ENCODE data around the gene AGAP1.

AGAP1 gene

DNA sequence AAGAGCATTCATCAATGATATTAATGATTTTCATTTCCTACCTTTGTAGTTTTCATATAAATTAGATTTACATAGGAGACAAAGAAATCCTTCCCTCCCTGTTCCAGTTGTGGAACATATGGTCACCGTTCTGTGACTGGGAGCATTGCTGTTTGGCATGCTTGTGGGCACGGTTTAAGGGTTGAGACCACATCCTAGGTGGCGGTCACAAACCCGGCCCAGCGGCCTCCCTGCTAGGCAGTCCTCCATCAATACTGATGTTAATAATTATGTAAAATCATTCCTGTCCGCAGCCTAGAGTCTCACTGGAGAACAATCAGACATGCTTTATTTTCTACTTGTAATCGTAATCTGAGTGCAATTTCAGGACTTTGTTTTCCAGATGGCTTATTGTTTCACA, 117.9 kb downstream of the AGAP1 start:
- H3K27ac Mint-ChIP-seq: no peak overlapping the region
- ATAC-seq (no peak), DNase-seq (no peak)
- no peak overlapping the region for H3K4me3 Mint-ChIP-seq
- peaks cover 19% of the 10 kb centered on the region for H3K27me3 Mint-ChIP-seq
- no peaks in the 10 kb centered on the region for H3K4me1 Mint-ChIP-seq
- no peaks in the 10 kb centered on the region for H3K9me3 Mint-ChIP-seq

DNA sequence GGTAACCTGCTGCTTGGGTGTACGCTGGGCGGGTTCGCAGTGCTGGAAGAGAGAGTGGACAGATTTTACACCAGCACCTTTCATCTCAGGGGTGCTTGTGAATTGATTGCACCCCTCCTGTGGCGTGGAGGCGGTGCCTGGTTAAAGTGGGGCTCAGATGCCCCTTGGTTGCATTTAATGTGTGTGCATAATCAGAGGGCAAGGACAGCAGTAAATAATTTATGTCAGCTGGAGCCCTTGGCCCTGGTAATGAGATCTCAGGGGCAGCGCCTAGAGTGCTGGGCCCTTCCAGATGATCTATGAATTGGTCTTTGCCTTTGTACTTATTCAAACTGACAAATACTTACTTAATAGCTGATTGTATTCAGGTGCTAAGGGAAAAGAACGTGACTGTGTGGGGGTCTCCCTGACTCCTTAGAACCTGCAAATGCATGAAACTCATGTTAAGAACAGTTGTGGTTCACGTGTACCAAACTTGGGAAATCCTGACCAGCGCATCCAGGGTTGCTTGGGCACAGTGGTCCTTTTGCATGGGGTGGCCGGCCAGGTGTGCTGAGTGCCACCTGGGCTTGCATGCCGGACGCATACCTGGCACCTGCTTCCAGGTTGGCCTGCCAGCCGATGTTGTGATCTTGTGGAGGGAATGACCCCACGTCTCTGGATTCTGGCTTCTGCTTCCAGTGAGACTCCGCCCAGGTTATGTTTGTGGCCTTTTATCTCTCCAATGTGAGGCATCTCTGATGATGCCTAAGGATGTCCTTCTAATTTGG, 118.5 kb downstream of the AGAP1 start:
- peaks cover 19% of the 10 kb centered on the region for H3K27me3 Mint-ChIP-seq
- H3K4me1 Mint-ChIP-seq: no peaks in the 10 kb centered on the region
- DNase-seq (no peak), ATAC-seq (no peak)
- H3K27ac Mint-ChIP-seq: no peak overlapping the region
- no peaks in the 10 kb centered on the region for H3K9me3 Mint-ChIP-seq
- no peak overlapping the region for H3K4me3 Mint-ChIP-seq

DNA sequence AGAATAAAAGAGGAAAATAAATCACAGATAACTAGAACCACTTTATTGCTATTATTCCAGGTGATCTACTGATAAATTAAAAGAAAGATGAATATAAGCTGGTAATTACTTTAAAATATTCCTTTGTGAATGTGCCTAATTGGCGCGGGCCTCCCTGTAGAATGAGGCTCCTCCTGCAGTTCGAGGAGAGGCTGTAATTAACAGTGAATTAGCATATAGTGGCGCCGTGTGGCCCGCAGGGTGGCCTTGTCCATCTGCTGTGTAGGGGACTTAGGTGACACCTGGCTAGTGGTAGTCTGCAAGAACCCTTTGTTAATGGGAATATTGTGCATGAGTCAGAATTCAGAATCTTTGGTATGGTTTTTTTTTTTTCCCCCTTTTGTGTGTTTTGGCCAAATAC, 119.8 kb downstream of the AGAP1 start:
- DNase-seq (no peak), ATAC-seq (no peak)
- H3K9me3 Mint-ChIP-seq: no peaks in the 10 kb centered on the region
- H3K4me1 Mint-ChIP-seq: no peaks in the 10 kb centered on the region
- no peak overlapping the region for H3K4me3 Mint-ChIP-seq
- H3K27me3 Mint-ChIP-seq: peaks cover 19% of the 10 kb centered on the region
- H3K27ac Mint-ChIP-seq: no peak overlapping the region

DNA sequence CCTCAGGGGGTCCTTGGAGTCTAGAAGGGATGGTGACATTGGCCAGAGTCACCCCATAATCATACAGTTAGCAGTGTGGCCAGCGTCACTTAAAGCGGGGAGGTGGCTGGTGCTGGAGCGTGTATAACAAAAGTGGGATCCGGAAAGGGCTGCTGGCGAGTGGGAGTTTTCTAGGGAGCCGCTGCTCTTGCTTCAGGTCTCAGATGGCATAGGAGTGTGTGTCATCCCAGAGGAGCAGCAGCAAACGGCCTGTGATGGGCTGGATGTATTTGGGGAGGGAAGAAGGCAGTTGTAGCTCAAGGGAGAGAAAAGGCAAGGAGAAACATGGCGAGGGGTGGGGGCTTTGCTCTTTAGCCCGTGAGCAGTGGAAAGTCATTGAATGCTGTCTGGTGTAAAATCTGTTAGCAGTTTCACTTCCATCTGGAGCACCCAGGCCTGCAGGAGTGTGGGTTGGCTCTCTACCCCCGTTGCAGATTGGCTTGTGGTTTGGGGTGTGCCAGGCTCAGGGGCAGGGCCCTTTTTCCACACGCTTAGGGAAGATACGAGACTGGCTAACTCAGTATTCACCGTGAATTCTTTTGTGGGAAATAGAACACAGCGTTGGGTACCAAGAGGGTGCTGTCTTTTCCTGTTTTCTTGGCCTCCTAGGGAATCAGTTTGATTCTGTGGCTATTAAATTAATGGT, 120.5 kb downstream of the AGAP1 start:
- Mint-ChIP-seq H3K27ac (no peak overlapping the region), H3K27me3 (peaks cover 19% of the 10 kb centered on the region)

DNA sequence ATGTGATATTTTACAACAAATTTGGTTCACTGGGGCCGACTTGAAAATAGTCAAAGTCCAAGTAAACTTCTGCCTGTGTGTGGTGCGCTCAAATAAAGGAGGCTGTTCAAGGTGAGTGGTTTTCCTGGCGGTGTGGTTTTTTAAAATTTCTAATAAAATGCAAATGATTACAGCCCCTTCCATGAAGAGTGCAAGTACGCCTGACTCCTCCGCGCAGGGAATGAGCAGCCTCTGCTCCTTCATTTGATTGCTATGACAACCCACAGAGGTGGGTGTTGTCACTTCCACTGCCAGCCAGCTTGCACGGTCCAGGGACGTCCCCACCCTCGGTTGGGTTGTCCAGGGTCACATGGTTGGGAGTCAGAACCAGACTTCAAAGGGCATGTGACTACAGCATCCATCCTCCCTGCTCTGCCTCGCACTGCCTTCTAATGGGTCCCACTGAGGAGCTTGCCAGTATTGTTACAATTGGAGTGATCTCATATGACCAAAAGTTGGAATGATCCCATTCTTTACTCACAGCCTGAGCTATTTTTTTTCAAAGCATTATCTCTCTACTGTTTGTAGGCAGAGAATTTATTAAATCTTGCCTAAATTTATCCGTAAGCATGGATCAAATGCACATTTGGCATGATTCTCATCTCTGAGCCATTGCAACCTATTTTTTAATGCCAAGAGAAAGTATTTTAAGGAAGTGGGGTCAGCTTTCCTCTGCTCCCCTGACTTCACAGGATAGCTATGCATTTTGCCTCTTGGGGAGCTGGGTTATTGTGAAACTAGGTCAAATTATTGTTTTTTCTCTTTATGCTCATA, 121.3 kb downstream of the AGAP1 start:
- peaks cover 19% of the 10 kb centered on the region for H3K27me3 Mint-ChIP-seq
- ATAC-seq (no peak), DNase-seq (no peak)
- no peak overlapping the region for H3K27ac Mint-ChIP-seq
- H3K4me1 Mint-ChIP-seq: no peaks in the 10 kb centered on the region
- no peak overlapping the region for H3K4me3 Mint-ChIP-seq
- H3K9me3 Mint-ChIP-seq: no peaks in the 10 kb centered on the region

More for the DNA sequence above, 120.5 kb downstream of the AGAP1 start:
- no peaks in the 10 kb centered on the region for H3K9me3 Mint-ChIP-seq
- ATAC-seq (no peak), DNase-seq (no peak)
- no peaks in the 10 kb centered on the region for H3K4me1 Mint-ChIP-seq
- no peak overlapping the region for H3K4me3 Mint-ChIP-seq

DNA sequence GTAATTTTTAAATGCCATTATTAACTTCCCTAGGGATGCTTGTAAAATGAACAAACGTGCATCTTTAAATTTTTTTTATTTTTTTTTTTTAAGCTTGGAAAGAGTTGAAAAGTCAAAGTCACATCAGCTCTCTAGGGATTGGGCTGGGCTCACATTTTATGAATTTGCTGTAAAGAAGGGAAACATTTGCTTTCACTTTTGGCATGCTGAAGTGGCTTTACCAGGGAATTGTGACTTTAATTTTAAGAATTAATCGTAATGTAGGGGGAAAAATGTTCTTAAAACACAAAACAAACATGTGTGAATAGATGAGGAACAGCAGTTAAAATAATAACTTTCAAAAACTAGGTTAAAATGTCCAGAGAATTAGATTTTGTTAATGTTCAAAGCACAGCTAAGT, 123.0 kb downstream of the AGAP1 start:
- no peaks in the 10 kb centered on the region for H3K4me1 Mint-ChIP-seq
- H3K4me3 Mint-ChIP-seq: no peak overlapping the region
- no peak overlapping the region for H3K27ac Mint-ChIP-seq
- no peak for ATAC-seq
- no peak for DNase-seq
- peaks cover 13% of the 10 kb centered on the region for H3K27me3 Mint-ChIP-seq
- H3K9me3 Mint-ChIP-seq: no peaks in the 10 kb centered on the region

DNA sequence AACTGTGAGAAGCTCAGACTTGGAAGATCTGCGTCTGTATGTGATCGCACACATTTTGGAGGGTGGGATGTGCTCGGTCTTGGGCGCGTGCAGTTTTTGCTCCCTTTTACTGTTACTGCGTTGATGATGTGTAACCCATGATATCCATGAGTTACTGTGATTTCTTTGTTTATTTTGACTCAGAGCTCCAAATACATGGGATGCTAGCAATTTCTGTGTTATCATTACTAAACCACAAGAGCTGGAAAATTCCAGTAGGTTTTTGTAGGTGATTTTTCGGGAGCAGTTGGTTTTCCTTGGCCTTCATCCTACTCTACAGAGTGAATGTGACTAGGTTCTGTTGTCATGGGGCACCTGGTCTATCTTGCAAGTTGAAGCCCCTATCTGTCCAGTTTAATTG, 124.2 kb downstream of the AGAP1 start:
- peaks cover 23% of the 10 kb centered on the region for H3K27me3 Mint-ChIP-seq
- no peaks in the 10 kb centered on the region for H3K9me3 Mint-ChIP-seq
- ATAC-seq: no peak
- no peak overlapping the region for H3K27ac Mint-ChIP-seq
- no peak for DNase-seq
- no peaks in the 10 kb centered on the region for H3K4me1 Mint-ChIP-seq
- no peak overlapping the region for H3K4me3 Mint-ChIP-seq

DNA sequence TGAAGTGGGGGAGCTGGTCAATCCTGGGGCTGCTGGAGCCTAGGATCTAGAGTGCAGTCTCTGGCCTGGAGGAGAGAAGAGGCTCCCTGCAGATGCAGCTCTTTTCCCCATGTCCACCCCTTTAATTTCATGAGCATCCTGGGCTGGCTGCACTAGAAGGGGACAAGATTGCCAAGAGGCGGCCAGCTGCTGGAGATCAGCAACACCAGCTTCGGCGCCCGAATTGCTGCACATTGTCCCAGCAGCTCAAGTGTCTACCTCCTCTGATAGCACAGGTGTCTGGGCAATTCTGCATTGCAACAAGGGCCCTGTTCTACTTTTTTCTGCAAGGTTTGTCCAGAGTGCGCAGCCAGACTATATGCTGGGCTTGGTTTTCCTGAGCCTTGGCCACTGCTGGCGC, 125.7 kb downstream of the AGAP1 start:
- Mint-ChIP-seq H3K27me3 (peaks cover 13% of the 10 kb centered on the region), H3K4me3 (no peak overlapping the region), H3K9me3 (no peaks in the 10 kb centered on the region), H3K4me1 (no peaks in the 10 kb centered on the region), H3K27ac (no peak overlapping the region)
- DNase-seq (no peak), ATAC-seq (no peak)

DNA sequence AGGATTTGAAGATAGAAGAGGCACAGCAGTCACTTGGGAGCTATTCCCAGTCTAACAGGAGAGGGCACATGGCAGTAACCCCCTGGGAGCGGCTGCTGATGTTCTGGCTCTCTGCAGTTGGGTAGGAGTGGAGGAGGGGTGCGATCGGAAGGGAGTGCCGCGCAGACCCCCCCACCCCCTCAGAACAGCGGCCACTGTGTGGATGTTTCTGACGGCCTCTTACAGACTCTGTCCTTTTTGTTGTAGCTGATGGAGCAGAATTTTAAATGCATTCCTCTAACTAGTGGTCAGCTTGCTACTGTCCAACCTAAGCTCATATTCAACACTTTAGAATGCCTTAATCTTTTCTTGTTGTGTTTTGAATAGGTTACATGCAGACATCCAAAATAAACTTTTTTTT, 127.9 kb downstream of the AGAP1 start:
- Mint-ChIP-seq H3K4me1 (no peaks in the 10 kb centered on the region), H3K4me3 (no peak overlapping the region), H3K9me3 (peaks cover 4 to 9% of the 10 kb centered on the region in 2 donors), H3K27ac (no peak overlapping the region), H3K27me3 (peaks cover 12% of the 10 kb centered on the region)
- no peak for DNase-seq
- no peak for ATAC-seq

DNA sequence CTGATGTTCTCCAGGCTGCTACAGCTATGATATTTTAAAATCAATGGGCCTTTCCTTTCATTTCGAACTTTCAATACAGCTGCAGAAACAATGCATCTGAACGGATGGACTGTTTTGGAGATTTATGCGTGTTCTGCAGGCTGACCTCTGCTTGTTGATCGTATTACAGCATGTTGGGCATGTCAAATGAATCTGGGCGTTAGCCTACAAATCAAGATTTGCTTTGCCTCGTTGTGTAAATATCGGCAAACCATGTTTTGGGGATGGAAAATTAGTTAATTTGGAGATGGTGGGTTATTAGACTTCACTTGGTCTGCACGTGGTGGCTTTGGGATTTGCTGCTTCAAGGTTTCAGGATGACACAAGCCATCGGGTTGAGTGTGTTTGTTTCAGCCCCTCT, 129.3 kb downstream of the AGAP1 start:
- Mint-ChIP-seq H3K9me3 (peaks cover 4 to 9% of the 10 kb centered on the region in 2 donors), H3K4me3 (no peak overlapping the region), H3K4me1 (no peaks in the 10 kb centered on the region), H3K27ac (no peak overlapping the region), H3K27me3 (peaks cover 12% of the 10 kb centered on the region)
- DNase-seq (no peak), ATAC-seq (no peak)

DNA sequence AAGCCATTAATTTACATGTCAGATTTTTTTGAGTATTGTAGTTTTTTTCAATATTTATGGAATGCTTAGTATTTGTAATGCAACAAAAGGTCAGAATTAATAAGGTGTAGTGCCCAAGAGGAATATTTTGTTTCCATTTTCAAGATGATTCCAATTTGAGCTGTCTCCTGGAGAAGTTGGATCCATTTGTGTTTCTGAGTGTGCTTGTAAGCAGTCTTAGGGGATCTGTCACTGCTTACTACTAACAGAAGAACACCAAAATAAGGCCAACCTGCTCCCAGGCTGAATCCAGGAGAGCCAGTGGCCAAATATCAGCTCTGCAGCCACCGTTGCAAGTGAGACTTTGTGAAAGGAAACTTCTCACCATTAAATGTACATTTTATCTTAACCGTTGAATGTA, 129.9 kb downstream of the AGAP1 start:
- Mint-ChIP-seq H3K4me1 (no peaks in the 10 kb centered on the region), H3K27ac (no peak overlapping the region), H3K27me3 (peaks cover 12% of the 10 kb centered on the region), H3K9me3 (peaks cover 4 to 9% of the 10 kb centered on the region in 2 donors), H3K4me3 (no peak overlapping the region)
- DNase-seq (no peak), ATAC-seq (no peak)

DNA sequence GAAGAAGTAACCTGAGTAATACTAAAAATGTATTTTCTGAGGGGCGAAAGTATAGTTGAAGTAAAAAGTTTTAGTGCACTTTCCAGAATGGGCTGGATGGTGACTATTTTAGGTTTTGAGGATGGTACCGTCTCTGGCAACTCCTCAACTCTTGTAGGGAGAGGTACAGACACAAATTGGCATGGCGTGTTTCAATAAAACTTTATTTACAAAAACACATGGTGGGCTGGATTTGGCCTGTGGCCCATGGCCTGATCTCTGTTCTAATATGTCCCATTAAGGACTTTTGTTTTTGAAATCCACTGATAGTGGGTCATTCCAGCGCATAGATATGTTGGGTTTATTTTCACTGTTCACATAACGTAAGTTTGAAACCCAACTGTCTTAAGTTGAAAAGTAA, 132.8 kb downstream of the AGAP1 start:
- Mint-ChIP-seq H3K27ac (no peak overlapping the region), H3K27me3 (peaks cover 12% of the 10 kb centered on the region), H3K4me3 (no peak overlapping the region), H3K9me3 (peaks cover 4 to 9% of the 10 kb centered on the region in 2 donors), H3K4me1 (no peaks in the 10 kb centered on the region)
- DNase-seq (no peak), ATAC-seq (no peak)

DNA sequence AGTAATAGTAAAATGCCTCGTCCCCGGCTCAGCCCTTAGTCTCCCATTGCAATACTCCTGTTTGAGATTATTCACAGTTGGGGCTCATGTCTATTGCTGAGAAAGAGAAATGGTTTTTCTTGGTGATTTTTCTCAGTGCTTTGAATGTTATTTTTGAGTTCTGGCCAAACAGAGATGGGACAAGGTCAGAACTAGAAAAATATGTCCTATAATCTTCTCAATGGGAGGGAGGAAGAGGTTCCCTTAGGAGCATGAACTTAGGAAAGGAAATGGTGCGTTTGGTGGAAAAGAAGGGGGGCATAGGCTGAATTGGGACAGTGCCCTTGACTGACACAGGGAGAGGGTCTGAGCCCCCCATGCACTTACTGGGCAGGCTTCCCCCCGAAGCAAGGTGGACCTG, 133.8 kb downstream of the AGAP1 start:
- Mint-ChIP-seq H3K27me3 (peaks cover 2% of the 10 kb centered on the region), H3K4me1 (no peaks in the 10 kb centered on the region), H3K9me3 (peaks cover 4 to 9% of the 10 kb centered on the region in 2 donors), H3K4me3 (no peak overlapping the region), H3K27ac (peak overlapping the region in 1 of 2 donors; percentile 19)
- no peak for DNase-seq
- no peak for ATAC-seq

DNA sequence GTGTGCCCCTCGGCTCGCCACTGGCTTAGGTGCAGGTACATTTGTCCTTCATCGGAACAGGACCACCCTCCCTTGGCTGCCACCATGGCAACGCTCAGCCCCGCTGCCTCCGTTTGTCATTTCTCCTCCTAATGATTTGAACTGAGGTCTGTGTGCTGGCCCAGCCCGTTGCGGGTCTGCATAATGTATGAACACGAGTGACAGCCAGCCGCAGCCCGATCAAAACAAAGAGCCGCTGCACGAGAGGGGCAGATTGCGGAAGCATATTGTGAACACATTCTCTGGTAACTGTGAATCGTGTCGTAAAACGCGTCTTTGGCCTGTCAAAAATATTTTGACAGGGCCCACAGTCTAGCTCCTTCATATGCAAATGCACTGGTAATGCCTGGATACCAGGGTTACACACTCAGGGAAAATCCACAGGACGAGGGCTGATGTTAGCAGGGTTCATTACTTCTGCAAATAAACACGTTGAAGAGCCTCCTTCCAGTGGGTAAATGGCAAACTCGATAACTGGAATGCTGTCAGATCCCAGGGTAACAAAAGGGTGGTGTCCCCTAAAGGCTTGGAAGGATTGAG, 137.0 kb downstream of the AGAP1 start:
- Mint-ChIP-seq H3K27me3 (no peaks in the 10 kb centered on the region), H3K27ac (peak overlapping the region in 1 of 2 donors; percentile 12), H3K9me3 (no peaks in the 10 kb centered on the region), H3K4me1 (no peaks in the 10 kb centered on the region), H3K4me3 (no peak overlapping the region)
- ATAC-seq: no peak
- no peak for DNase-seq

DNA sequence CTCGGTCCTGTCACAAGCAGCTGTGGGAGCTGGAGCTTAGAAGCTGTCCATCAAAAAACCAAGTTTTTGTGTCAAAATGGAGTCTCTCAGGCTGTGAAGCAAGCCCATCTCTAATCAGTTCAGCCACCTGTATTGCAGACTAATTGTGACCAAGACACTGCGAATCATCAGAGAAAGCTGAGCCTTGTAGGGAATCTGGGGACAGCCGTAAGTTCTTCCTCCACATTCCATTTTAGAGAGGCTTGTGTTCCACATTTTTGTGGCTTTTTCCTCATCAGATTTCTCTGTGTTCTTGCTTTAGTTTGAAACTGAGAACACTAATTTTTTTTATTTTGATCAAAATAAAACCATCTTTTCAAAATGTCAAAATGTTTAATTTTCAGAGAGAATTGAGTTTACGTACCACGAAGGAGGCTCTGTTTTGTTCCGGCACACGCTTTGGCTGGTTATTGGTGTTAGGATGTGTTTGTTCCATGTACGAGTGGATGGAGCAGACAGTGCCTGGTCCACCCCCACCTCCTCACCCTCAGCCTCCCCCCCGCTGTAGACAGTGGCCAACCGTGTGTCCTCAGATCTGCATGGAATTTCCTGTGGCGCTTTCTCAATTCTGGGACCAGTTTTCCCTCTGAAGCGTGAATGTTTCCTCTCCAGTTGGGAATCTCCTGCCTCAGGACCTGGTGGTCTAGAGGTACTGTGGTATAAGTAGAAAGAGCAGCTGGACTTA, 140.8 kb downstream of the AGAP1 start:
- DNase-seq: no peak
- H3K27ac Mint-ChIP-seq: no peak overlapping the region
- no peak for ATAC-seq
- no peak overlapping the region for H3K4me3 Mint-ChIP-seq
- H3K27me3 Mint-ChIP-seq: peaks cover 15% of the 10 kb centered on the region
- H3K9me3 Mint-ChIP-seq: no peaks in the 10 kb centered on the region
- H3K4me1 Mint-ChIP-seq: no peaks in the 10 kb centered on the region
